Mononuclear cell (primary cell): ENCODE data around the gene TDRD7. TPM values are rescaled to one million over a fixed set of nuclear protein-coding genes. Genes with fewer than 3 reads are reported as not detected.
"Not testable (repeated sequence)": the region's sequence is repeated elsewhere in the genome, so short reads cannot be mapped to it uniquely, and the experiment has no call there.

Experiments
- H3K27me3 ChIP-seq: 2 replicates; pipeline ENCODE4 v1.6.0; 2011; ENCODE audit warnings: low read length, control low read depth; ENCODE audit not compliant: insufficient read depth
- H3K4me1 ChIP-seq: 2 replicates; pipeline ENCODE4 v1.5.1; 2011; ENCODE audit warnings: mild to moderate bottlenecking, low read length, control low read depth; ENCODE audit not compliant: insufficient read depth
- H3K4me3 ChIP-seq: 2 replicates; pipeline ENCODE4 v1.5.1; 2011; ENCODE audit warnings: mild to moderate bottlenecking, low read length, moderate library complexity
- H3K9me3 ChIP-seq: 2 replicates; pipeline ENCODE4 v1.5.1; 2011; ENCODE audit warnings: low read depth, mild to moderate bottlenecking, control low read depth, low read length
- total RNA-seq: library from RNA; depleted of rRNA; stranded (reverse); fragments of >200 nt; gene quantifications from one replicate; pipeline ENCODE4 v1.2.3, GENCODE V29; 2012

TDRD7 gene
- total RNA-seq, 1 donor = 7.2 TPM

DNA sequence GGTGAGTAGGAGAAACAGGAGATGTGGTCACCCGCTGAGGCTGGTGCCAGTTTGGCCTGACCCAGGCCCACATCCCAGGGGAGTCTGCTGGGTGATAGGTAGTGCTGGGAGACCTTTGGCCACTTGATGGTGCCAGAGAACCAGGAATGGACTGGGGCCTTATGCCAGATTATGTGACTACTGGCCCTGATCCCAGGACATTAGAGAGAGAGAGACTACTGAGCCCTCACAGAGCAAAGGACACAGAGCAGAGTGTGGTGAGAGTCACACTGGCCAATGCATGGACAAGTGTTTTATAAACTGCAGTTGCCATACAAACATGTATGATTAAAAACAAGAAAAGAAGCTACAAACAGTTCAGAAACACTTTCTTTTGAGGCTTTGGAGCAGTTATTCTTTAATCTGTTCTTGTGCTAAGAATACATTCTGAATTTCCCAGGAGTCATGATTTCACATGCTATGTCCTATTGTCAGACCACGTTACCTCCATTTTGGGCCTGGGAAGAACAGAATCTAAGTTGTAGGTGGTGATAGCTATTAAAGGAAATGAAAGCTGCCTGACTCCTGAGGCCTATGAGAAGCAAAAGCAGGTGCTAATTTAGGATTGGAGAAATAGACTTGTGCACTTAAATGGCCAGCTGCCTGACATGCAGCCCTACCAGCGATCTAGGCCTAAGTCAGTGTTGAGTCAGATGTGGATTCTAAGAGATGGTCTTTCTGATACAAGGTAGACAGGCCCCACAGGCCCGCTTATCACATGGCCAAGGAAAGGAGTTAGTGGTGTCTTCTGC, 57.0 kb downstream of the TDRD7 start:
- H3K4me1 ChIP-seq = no peaks in the 10 kb centered on the region
- H3K9me3 ChIP-seq = no peaks in the 10 kb centered on the region
- H3K27me3 ChIP-seq = no peaks in the 10 kb centered on the region
- H3K4me3 ChIP-seq = no peak overlapping the region

DNA sequence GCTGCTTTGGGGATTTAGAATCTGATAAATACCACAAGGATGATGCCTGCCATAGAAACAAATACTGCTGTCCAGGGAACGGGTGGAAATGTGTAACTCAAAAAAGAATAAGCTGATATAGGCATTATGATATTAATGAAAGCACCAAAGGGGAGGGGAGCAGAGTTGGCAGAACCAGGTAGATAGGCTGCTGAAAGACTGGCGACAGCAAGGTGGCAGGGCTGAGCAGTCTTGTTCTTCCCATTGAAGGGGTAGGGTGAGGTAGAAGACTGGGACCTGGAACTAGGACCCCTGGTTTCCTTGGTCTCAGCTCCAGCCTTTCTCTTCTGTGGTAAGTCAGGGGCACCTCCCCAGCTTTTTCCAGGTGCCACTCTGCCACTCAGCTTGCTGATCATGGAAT, 58.2 kb downstream of the TDRD7 start:
- Histone ChIP-seq H3K4me3 (no peak overlapping the region), H3K27me3 (no peaks in the 10 kb centered on the region), H3K4me1 (no peaks in the 10 kb centered on the region), H3K9me3 (no peaks in the 10 kb centered on the region)

DNA sequence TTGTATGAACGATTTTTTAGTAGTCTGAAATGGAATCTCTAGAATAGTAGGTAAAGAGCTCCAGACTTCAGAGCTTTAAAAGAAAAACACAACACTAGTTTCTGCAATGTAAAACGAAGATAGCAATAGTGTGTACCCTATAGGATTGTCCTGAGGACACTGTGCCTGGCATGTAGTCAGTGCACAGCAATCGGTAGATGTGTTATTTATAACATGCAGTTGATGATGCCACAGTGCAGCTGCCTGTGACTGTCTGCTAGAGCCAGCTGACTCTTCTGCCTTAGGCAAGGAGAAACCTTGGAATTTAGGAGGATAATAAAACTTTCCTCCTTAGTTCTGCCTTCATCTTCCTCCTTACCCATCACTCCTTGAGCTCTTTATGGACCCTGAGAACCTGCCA, 61.8 kb downstream of the TDRD7 start:
- Histone ChIP-seq H3K9me3 (no peaks in the 10 kb centered on the region), H3K4me3 (no peak overlapping the region), H3K27me3 (no peaks in the 10 kb centered on the region), H3K4me1 (no peaks in the 10 kb centered on the region)

DNA sequence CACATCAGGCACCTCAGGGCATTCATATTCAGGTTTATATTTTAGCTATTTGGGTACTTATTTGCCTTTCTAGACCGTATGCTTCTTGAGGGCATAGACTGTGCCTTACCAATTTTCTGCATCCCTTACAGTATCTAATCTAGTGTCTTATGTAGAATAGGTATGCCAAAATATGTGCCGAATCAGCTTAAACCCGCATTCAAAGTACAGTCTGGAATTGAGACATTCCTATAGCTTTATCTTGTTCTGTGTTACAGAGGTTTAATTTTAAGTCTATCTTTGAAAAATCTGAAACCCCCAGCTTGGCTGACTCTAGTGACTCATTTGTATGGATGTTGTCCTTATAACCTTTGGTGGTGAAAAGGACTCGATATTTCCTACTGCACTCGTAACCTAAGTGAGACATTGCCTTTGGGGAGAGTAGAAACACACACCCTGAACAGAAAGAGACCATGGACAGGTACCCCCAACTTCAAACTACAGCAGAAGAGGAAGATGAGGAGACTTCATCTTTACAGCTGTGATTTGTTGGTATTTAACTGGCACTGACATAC, 62.6 kb downstream of the TDRD7 start:
- H3K9me3 ChIP-seq = no peaks in the 10 kb centered on the region
- H3K4me3 ChIP-seq = no peak overlapping the region
- no peaks in the 10 kb centered on the region for H3K4me1 ChIP-seq
- no peaks in the 10 kb centered on the region for H3K27me3 ChIP-seq

DNA sequence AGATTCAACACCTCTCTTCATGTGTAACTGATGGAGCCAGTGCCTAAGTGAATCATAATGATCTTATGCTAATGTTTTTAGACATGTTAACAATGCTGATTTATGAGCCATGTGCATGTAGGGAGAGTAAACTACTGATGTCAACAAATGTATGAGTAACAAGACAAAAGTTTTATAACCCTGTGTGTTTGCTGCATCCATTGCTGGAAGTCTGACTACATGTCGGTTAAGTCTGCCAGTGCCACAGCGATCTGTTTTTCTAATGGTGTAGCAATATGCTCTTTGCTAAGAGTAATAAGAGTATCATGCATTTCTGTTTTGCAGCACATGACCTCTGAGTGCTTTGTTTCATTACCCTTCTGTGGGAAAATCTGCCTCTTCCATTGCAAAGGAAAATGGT, 63.2 kb downstream of the TDRD7 start:
- no peaks in the 10 kb centered on the region for H3K4me1 ChIP-seq
- no peaks in the 10 kb centered on the region for H3K9me3 ChIP-seq
- H3K4me3 ChIP-seq = no peak overlapping the region
- H3K27me3 ChIP-seq = no peaks in the 10 kb centered on the region

DNA sequence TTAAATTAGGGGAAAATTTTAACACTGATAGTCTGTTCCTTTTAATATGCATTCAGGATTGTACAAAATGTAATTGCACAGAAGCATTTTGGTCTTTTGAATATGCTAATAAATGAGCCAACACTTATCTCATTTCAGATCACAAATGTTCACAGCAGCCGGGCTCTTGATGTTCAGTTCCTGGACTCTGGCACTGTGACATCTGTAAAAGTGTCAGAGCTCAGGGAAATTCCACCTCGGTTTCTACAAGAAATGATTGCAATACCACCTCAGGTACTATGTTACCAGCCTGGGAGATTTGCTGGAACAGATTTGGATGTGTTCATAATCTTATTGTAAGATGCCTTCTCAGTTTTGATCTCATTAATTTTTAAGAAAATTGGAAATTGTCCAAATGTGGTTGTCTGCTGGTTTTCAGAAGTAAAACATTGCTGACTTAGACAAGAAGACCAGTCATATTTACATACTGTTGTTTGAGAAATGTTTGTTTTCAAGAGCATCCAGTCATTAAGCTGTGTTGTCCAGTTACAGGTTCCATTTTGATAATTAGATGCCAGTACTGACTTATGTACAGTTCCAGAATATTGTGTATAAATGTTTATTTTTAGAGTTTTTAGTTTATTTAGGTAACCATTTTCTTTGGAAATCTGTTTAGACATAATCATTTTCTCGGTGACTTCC, 66.5 kb downstream of the TDRD7 start:
- Histone ChIP-seq H3K9me3 (no peaks in the 10 kb centered on the region), H3K4me1 (no peaks in the 10 kb centered on the region), H3K27me3 (no peaks in the 10 kb centered on the region), H3K4me3 (no peak overlapping the region)

DNA sequence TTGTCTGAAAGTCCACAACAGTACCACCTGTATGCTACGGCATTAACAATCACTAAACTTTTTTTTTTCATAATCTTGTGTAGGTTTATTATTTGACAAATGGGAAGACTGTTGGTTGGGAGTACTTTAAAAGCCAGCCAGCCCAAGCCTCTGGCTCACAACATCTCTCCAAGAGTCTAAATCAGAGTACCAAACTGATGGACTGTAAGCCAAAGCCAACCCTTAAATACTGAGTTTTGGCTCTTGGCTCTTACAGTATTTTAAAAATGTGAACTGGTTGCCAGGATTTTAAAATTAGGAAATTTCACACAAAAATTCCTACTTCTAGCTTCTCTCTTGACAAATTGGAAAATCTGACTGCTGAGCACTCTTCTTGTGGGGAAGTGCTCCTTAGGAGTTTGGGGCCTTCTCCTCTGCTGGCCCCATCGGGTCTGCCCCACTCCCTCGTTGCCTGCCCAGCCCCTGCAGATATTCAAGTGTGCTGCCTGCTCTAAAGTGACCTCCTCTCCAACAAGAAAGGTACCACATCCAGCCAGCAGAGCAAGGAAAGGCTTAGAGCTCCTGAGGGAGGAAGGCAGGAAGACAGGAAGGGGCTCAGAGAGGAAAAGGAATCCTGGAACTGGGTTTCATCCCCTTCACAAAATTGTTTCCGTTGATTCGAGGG, 67.7 kb downstream of the TDRD7 start:
- no peaks in the 10 kb centered on the region for H3K9me3 ChIP-seq

DNA sequence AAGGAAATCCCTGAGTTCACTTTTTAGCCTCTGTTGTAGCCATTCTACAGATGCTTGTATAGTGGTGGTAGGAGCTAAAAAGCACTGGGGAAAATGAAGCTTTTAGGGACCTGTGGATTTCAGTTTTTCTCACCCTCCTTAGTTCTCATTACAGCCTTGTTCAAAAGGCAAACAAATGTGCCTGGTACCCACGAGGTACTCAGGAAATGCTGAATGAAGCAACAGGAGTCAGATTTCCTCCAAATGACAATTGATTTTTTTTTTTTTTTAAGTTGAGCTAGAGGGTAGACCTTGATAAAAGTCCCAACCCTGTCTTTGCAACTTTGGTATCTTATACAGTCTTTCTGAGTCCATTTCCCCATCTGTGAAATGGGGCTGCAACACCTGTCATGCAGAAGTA, 68.3 kb downstream of the TDRD7 start:
- Histone ChIP-seq H3K4me1 (no peaks in the 10 kb centered on the region), H3K27me3 (no peaks in the 10 kb centered on the region), H3K4me3 (no peak overlapping the region), H3K9me3 (no peaks in the 10 kb centered on the region)

More for the DNA sequence above, 67.7 kb downstream of the TDRD7 start:
- no peaks in the 10 kb centered on the region for H3K4me1 ChIP-seq
- no peaks in the 10 kb centered on the region for H3K27me3 ChIP-seq
- no peak overlapping the region for H3K4me3 ChIP-seq

DNA sequence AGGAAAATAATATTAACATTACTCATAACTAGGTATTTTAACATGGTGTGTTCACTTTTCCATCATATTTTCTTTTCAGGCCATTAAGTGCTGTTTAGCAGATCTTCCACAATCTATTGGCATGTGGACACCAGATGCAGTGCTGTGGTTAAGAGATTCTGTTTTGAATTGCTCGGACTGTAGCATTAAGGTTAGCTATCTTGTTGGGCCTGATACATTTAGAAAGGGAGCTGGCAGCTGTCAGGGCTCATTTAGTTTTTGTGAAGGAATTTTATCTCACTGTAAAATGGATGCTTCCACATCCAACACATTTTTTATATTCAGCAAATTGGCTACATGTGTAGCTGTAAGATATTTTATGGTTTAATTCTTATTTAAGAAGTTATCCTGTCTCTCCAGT, 68.9 kb downstream of the TDRD7 start:
- H3K4me3 ChIP-seq = no peak overlapping the region
- H3K4me1 ChIP-seq = no peaks in the 10 kb centered on the region
- no peaks in the 10 kb centered on the region for H3K27me3 ChIP-seq
- H3K9me3 ChIP-seq = no peaks in the 10 kb centered on the region

DNA sequence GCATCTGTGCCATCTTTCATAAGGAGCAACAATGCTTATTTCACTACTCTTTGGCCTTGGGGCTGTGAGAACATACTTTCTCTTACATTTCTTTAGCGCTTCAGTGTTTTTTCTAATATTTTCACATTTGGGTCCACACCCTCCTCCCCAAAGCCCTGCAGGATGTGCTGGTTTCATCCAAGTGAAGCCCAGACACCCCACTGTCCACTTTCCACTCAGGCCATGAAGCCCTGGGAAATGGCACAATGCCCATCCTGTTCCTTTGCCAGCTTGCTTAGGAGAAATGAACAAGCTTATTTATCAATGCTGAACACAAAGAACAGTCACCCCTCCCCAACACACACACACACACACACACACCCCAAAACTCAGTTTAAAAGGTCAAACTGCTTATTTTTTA, 72.2 kb downstream of the TDRD7 start:
- no peaks in the 10 kb centered on the region for H3K27me3 ChIP-seq
- no peak overlapping the region for H3K4me3 ChIP-seq
- H3K4me1 ChIP-seq = no peaks in the 10 kb centered on the region
- H3K9me3 ChIP-seq = peaks cover 10% of the 10 kb centered on the region

DNA sequence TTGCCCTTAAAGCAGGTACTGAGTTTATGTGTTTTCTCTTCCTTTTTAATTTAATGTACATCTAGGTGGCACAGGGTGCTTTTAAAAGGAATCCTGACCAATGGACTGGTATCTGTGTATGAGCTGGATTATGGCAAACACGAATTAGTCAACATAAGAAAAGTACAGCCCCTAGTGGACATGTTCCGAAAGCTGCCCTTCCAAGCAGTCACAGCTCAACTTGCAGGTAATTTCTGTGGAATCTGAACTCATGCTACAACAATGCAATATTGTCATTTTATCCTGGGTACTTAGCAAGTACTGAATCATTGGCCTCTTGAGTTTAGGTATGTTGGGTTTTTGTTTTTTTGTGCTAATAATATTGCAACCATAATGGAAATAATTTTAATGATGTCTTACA, 75.2 kb downstream of the TDRD7 start:
- Histone ChIP-seq H3K27me3 (no peaks in the 10 kb centered on the region), H3K4me3 (no peak overlapping the region), H3K4me1 (no peaks in the 10 kb centered on the region), H3K9me3 (peaks cover 10% of the 10 kb centered on the region)

DNA sequence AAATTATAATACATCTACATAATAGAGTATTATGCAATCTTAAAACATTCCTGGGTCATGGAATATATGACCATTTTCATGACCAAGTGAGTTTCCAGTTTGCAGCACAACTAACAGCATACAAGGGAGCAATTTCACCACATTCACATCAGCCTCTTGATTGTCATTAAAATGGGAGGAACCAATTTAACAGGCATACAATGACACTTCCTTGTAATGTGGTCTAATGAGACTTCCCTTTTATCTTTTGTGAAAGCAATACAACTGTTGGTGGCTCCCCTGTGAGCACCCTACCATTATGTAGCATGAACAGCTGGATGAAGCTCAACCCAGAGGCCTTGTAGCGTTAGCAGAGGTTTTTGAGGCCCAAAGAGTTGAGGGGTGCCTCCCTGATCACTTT, 76.0 kb downstream of the TDRD7 start:
- Histone ChIP-seq H3K9me3 (peaks cover 10% of the 10 kb centered on the region), H3K4me3 (no peak overlapping the region), H3K4me1 (no peaks in the 10 kb centered on the region), H3K27me3 (no peaks in the 10 kb centered on the region)

DNA sequence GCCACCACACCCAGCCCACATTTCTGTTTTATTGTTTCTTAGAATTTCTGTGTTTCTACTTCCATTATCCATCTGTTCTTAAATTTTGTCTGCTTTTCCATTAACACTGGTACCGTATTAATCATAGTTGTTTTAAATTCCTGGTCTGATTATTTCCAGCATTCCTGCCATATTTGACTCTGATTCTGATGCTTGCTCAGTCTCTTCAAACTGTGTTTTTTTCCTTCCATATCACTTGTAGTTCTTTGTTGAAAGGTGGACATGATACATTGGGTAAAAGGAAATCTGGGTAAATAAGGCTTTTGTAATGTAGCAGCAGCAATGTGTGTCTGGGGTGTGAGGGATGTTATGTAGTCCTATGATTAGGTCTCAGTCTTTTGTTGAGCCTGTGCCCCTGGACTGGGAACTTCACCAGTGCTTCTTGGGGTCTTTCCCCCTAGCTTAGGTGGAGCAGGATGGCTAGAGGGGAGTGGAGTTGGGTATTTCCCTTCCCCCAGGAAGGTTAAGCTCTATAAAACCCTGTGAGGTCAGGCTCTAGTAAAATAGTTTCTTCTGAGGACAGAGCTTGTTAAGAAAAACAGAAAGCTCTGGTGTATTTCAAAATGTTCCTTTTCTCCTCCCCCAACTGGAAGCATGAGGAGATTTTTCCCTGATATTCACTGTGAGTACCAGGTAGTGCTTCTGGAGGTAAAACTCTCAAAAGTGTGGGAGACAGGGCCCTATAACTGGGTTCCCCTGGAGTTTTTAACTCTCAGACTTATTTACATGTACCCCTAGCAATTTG, 79.5 kb downstream of the TDRD7 start:
- H3K9me3 ChIP-seq = peaks cover 10% of the 10 kb centered on the region
- no peaks in the 10 kb centered on the region for H3K4me1 ChIP-seq
- H3K4me3 ChIP-seq = no peak overlapping the region
- no peaks in the 10 kb centered on the region for H3K27me3 ChIP-seq

DNA sequence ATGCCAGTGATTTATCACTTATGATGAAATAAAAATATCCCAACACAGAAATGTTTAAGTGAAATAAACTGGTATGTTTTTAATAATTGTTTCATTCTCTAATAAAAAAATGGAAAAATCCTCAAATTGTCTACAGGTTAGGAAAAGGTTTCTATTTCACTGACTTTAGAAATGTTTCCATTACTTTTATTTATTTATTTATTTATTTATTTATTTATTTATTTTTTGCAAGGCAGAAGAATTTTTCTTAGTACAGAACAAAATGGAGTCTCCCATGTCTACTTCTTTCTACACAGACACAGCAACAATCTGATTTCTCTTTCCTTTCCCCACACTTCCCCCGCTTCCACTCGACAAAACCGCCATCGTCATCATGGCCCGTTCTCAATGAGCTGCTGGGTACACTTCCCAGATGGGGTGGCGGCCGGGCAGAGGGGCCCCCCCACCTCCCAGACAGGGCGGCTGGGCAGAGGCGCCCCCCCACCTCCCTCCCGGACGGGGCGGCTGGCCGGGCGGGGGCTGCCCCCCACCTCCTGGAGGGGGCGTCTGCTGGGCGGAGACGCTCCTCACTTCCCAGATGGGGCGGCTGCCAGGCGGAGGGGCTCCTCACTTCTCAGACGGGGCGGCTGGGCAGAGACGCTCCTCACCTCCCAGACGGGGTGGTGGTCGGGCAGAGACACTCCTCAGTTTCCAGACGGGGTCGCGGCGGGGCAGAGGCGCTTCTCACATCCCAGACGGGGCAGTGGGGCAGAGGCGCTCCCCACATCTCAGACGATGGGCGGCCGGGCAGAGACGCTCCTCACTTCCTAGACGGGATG, 85.9 kb downstream of the TDRD7 start:
- not testable (repeated sequence) for H3K9me3 ChIP-seq

More for the DNA sequence above, 85.9 kb downstream of the TDRD7 start:
- Histone ChIP-seq H3K27me3 (peaks cover 29% of the 10 kb centered on the region), H3K4me1 (peaks cover 15% of the 10 kb centered on the region)
- H3K4me3 ChIP-seq = not testable (repeated sequence)
